DND-41 (cell line): ENCODE measurements around the gene TXN.

Experiments
- CTCF ChIP-seq: IDR thresholded peaks from 2 replicates; pipeline ENCODE4 v1.5.1; 2012; ENCODE audit warnings: borderline replicate concordance, low read length, moderate library complexity, mild to moderate bottlenecking; ENCODE audit not compliant: poor library complexity, severe bottlenecking; ENCODE audit errors: extremely low read depth
- EZH2 ChIP-seq: IDR thresholded peaks from 3 replicates; pipeline ENCODE4 v1.6.1; 2012; ENCODE audit warnings: borderline replicate concordance, low read depth, mild to moderate bottlenecking, moderate library complexity, low read length, inconsistent platforms; ENCODE audit not compliant: severe bottlenecking

GRCh38 chr9:110276781-110277180 lies 20.5 kb upstream of the TXN start:
- TF ChIP-seq EZH2 (no peak), CTCF (no peak)
